ENCODE data around the gene LMX1B. TPM values are rescaled to one million over a fixed set of nuclear protein-coding genes. Genes with fewer than 3 reads are reported as not detected.

Gene LMX1B
- total RNA-seq, 1 donor from 2014 or later, result 0.52 TPM

GRCh38 chr9:126696401-126697145, 82.8 kb downstream of the LMX1B start:
- H3K4me3 ChIP-seq (ENCODE audit: low read depth, low read length), result no peak overlapping the region
- DNase-seq (ENCODE audit: low read depth), result no peak
- no peak for TF ChIP-seq CTCF (conservative IDR thresholded peaks at IDR 0.05; ENCODE audit: low read depth, low read length)

- DNase-seq (ENCODE audit: low read depth), result no peak
- H3K4me3 ChIP-seq (ENCODE audit: low read depth, low read length), result no peak overlapping the region
- TF ChIP-seq CTCF (conservative IDR thresholded peaks at IDR 0.05; ENCODE audit: low read depth, low read length), result no peak
Observed at GRCh38 chr9:126697330-126697729, 83.6 kb downstream of the LMX1B start.

- no peak for TF ChIP-seq CTCF (conservative IDR thresholded peaks at IDR 0.05; ENCODE audit: low read depth, low read length)
- no peak overlapping the region for H3K4me3 ChIP-seq (ENCODE audit: low read depth, low read length)
- DNase-seq (ENCODE audit: low read depth), result no peak
Observed at GRCh38 chr9:126698251-126698650, 84.5 kb downstream of the LMX1B start.

GRCh38 chr9:126698756-126699155, 85.0 kb downstream of the LMX1B start:
- no peak overlapping the region for H3K4me3 ChIP-seq (ENCODE audit: low read depth, low read length)
- DNase-seq (ENCODE audit: low read depth), result no peak
- TF ChIP-seq CTCF (conservative IDR thresholded peaks at IDR 0.05; ENCODE audit: low read depth, low read length), result no peak

- no peak for TF ChIP-seq CTCF (conservative IDR thresholded peaks at IDR 0.05; ENCODE audit: low read depth, low read length)
- DNase-seq (ENCODE audit: low read depth), result no peak
Observed at GRCh38 chr9:126699401-126699881, 85.7 kb downstream of the LMX1B start.

GRCh38 chr9:126700296-126700695, 86.6 kb downstream of the LMX1B start:
- no peak overlapping the region for H3K4me3 ChIP-seq (ENCODE audit: low read depth, low read length)
- TF ChIP-seq CTCF (conservative IDR thresholded peaks at IDR 0.05; ENCODE audit: low read depth, low read length), result no peak
- no peak for DNase-seq (ENCODE audit: low read depth)

More at GRCh38 chr9:126699401-126699881, 85.7 kb downstream of the LMX1B start:
- no peak overlapping the region for H3K4me3 ChIP-seq (ENCODE audit: low read depth, low read length)
